NCI-H2196 (cell line): ENCODE data around the gene TGFB1I1.
A peak's percentile ranks its signal among the peaks of the same experiment; 100 is the strongest.
"Not testable (repeated sequence)": the region's sequence is repeated elsewhere in the genome, so short reads cannot be mapped to it uniquely, and the experiment has no call there.

Experiments used
- DNase-seq: peaks from one replicate; lab custom pipeline; 2025; ENCODE audit not compliant: unreplicated experiment; lab: John Stamatoyannopoulos, UW

The TGFB1I1 gene

DNA sequence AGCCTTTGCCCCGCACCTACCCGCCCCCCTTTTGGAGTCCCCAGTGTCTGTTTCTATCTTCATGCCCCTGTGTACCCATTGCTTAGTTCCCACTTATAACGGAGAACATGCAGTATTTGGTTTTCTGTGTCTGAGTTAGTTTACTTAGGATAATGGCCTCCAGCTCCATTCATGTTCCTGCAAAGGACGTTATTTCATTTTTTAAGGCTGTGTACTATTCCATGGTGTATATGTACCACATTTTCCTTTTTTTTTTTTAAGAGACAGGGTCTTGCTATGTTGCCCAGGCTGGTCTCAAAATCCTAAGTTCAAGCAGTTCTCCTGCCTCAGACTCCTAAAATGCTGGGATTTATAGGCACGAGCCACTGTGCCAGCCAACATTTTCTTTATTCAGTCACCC is 4.1 kb upstream of the TGFB1I1 start:
- DNase-seq = no peak

DNA sequence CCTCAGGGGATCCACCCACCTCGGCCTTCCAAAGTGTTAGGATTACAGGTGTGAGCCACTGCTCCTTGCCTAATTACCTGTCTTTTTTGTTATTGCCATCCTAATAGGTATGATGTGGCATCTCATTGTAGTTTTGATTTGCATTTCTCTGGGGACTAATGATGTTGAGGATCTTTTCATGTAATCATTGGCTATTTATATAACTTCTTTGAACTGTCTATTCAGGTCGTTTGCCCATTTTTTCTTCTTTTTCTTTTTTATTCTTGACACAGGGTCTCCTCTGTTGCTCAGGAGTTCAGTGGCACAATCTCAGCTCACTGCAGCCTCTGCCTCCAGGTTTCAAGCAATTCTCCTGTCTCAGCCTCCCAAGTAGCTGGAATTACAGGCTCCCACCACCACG is 1.3 kb upstream of the TGFB1I1 start:
- no peak for DNase-seq

DNA sequence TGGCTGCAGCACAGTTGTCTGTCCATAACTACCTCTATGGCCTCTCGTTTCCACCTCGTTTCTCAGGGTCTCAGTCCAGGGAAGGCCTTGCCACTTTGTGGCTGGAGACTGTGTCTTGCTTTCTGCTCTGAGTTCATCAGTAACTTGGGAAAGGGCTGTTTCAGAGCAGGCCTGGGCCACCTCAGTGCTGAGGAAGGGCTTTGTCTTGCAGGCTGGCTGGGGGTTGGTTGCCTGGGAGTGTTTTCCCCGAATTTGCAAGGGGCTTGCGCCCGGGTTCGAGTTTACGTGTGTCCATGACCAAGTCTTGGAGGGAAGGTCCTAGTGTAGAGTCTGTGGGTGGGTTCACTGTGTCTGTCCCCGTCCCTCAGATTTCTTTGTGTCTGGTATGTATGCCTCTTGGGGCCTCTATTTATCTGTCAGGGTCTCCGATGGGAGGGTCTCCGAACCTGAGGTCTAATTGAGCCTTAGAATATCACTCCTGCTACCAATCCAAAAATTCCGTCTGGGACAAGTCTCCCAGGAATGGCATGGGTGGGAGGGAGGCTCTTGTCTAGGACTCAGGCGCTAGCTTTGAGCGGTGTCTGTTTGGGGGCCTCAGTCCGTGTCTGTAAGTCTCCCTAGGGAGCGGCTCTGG is 594 bp upstream of the TGFB1I1 start:
- DNase-seq = no peak

DNA sequence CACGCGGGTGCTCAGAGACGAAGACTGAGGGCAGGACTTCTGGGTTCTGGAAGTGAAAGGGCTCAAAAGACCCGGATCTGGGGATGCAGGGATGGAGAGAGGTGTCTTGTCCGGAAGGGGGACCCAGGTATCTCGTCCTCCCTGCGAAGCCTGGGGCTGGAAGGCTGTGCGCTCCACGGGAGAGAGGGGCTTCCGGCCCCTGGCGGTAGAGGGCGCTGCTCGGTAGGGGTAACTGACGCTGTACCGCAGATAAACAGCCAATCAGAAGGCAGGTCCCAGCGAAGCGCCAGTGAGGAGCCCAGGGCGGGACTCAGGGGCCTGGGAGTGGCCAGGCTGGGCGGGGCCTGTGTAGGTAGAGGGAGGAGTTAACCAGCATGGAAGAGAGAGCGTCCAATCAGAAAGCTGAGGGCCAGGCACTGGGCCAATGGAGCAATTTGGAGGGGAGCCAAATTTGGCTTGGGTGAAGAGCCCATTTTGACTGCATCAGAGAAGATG is 804 bp downstream of the TGFB1I1 start:
- peak; percentile 98 for DNase-seq

DNA sequence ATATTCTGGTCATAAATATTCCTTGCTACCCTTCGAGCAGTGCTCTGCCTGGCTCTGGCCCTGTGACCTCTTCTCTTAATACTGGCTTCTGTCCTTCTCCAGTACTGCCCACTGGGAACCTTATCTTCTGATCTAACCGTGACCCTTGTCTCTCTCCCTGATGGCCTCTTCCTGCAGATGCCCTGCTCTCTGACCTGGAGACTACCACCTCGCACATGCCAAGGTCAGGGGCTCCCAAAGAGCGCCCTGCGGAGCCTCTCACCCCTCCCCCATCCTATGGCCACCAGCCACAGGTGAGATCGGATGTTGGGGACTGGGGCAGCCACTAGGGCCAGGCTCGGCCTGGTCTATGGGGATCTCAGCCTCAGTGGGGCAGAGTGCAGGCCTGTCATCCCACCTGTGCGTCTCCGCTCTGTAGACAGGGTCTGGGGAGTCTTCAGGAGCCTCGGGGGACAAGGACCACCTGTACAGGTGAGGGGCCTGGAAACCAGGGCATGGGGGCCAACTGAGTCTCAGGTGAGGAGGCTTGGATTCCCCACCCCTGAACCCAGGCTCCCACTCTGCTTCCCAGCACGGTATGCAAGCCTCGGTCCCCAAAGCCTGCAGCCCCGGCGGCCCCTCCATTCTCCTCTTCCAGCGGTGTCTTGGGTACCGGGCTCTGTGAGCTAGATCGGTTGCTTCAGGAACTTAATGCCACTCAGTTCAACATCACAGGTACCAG is 1.5 kb downstream of the TGFB1I1 start:
- DNase-seq = no peak

DNA sequence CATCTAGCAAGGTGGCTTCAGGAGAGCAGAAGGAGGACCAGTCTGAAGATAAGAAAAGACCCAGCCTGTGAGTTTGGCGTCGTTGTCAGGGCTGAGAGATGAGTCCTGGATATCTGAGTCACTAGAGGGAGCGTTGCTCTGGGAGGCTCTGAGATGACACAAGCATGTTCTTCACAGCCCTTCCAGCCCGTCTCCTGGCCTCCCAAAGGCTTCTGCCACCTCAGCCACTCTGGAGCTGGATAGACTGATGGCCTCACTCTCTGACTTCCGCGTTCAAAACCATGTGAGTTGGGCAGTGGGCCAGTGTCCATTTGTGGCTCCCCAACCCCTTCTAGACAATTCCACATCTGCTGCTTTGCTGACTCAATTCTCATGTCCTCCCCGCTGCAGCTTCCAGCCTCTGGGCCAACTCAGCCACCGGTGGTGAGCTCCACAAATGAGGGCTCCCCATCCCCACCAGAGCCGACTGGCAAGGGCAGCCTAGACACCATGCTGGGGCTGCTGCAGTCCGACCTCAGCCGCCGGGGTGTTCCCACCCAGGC is 2.3 kb downstream of the TGFB1I1 start:
- DNase-seq = no peak

DNA sequence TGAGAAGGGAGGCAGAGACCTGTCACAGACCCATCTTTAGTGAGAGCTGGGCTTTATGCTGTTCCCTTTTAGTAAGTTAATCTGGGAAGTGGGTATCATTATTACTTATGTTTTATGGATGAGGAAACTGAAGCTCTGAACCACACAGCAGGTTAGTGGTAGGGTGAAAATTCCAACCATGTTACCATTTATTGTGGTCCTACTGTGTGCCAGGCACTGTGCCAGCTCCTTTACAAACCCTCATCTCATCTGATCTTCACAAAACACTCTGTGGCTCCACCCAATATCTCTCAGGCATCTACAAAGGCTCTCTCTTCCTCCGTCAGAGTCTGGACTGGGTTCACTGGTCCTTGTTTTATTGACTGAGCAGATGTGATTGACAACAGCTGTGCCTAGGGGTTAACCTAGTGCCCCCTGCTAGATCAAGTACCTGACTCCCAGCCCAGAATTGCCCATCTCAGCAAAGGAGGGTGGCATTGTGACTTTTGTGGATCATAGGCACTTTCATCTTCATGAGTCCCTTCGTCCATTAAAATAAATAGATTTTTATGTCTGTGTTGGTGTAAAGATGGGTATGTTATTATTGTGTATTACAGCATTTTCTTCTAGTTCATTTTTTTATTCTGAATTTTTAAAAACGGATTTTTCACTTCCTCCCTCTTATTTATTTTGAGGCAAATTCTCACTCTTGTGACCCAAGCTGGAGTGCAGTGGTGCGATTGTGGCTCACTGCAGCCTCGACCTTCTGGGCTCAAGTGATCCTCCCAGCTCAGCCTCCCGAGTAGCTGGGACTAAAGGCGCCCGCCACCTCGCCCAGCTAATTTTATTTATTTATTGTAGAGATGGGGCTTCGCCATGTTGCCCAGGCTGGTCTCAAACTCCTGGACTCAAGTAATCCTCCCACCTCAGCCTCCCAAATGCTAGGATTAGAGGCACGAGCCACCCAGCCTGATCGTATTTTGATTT is 3.1 kb downstream of the TGFB1I1 start:
- DNase-seq = no peak

DNA sequence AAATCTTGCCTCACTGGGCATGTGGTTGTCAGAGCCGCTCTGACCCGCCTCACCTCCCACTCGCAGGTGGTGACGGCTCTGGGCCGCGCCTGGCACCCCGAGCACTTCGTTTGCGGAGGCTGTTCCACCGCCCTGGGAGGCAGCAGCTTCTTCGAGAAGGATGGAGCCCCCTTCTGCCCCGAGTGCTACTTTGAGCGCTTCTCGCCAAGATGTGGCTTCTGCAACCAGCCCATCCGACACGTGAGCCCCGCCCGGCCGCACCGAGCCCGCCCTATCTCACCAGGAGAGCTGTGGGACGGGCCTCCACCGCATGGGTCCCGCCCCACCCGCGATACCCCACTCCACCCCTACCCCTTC is 4.0 kb downstream of the TGFB1I1 start:
- DNase-seq = no peak

DNA sequence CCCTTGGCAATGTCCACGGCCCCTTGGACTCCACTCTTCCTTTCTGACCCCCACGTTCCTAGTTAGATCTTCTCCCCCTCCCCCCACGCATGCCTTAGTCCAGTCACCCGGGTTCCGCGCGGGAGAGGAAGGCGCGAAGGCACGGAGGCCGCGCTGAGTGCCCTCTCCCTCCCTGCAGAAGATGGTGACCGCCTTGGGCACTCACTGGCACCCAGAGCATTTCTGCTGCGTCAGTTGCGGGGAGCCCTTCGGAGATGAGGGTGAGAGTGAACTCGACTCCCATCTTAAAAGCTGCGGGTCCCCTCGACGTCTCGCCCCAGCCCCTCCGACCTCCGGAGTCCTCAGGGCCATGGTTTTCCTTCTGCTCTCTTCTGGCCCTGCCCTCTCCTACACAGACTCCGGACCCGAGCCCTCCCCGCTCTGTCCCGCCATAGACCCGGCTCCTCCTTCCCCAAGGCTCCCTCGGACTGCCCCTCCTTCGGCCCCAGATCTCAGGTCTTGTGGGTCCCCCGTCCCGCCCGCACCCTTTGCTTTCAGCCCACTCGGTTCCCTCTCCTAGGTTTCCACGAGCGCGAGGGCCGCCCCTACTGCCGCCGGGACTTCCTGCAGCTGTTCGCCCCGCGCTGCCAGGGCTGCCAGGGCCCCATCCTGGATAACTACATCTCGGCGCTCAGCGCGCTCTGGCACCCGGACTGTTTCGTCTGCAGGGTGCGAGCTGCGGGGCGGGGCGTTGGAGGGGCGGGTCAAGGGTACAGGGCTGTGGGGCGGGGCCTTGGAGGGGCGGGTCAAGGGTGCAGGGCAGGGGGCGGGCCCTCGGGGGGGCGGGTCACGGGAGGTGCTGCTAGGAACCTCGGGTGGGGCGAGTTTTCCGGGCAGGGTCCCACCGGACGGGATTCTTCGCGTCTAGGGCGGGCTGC is 4.6 kb downstream of the TGFB1I1 start:
- DNase-seq = no peak

DNA sequence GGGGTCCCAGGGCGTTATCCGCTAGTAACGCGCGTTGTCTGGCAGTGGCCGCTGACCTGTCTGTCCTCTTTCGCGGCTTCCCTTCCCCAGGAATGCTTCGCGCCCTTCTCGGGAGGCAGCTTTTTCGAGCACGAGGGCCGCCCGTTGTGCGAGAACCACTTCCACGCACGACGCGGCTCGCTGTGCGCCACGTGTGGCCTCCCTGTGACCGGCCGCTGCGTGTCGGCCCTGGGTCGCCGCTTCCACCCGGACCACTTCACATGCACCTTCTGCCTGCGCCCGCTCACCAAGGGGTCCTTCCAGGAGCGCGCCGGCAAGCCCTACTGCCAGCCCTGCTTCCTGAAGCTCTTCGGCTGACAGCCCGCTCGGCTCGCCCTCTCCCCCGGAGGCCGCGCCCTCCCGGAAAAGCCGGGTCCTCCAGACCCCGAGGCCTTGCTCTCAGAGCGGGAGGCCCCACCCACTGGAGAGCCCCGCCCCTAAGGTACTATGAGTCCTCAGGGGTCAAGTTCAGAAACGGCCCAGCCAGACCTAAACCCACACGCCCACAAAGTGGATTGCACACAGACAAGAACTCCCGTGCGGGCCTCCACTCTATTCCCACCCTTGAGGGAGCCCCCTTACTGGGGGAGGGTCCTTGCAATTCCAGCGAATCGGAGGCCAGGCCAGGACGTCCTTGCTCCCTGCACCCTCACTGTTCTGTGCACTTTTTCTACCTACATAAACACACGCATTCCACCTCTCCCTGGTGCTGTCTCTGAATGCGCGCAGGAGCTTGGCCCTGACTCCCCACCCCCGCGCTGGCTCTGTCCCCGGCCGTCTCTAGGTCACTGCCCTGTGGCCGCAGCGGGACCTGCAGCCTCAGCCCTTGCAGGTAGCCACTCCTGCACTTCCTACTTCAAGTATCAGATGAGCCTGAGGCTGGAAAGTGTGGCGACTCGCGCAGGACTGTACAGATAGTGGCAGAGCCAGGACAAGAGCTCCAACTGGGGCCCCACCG is 5.6 kb downstream of the TGFB1I1 start:
- no peak for DNase-seq

DNA sequence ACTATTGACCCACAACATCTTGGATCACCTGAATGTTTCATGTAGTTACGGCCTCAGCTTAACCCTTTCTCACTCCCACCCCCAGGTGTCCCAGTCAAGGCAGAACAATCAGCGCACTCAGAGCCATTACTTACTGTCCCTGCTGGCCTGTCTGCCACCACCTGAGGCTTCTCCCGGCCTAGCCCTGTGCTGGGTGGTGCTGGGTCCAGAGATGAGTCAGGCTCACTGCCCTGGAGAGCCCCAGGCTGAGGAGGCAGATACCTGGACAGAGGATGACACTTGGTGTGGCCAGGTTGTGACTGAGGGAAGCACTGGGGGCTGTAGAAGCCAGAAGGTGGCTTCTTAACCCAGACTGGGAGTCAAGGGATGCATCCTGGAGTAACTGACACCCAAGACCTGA is 7.0 kb downstream of the TGFB1I1 start:
- no peak for DNase-seq

DNA sequence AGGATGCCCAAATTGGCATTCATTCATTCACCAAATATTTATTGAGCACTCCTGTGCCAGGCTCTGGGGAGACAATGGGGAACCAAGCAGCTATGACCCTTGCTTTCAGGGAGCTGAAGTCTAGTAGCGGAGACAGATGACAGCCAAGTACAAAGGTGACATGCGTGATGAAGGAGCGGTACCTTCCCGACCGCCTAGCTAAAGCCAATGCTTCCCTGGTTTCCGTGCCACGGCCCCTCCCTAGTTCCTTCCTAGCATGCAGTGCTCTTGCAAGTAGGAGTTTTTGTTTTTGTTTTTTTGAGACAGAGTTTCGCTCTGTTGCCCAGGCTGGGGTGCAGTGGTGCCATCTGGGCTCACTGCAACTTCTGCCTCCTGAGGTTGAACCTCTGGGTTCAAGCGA is 7.8 kb downstream of the TGFB1I1 start:
- DNase-seq = no peak

DNA sequence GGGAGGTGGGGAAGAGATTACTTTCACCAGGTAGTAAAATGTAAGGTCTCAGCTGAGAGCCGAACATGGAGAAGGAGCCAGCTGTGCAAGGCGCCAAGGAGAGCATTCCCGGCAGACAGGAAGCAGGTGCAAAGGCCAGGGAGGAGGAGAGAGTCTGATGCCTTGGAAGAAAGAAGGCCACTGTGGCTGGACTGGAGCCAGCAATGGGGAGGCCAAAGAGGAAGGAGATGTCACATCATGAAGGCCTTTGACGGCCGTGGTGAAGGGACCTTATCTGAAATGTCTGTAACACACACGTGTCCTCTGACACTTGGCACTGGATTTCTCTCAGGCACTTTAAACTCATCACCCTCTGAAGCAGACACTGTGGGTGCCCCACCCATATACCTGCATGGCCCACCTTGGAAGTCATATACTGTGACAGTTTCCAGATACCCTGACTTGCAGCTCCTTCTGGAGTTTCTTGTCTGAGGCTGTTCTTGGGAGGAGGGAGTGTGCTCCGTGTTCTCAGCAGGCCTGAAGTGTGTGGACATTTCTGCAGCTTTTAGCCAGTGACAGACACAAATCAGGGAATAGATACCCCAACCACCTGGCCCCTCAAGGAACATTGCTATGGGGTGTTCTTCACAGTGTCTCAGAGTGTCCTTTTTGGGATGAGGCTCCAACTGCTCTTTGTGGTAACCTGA is 9.0 kb downstream of the TGFB1I1 start:
- peak; percentile 20 for DNase-seq

DNA sequence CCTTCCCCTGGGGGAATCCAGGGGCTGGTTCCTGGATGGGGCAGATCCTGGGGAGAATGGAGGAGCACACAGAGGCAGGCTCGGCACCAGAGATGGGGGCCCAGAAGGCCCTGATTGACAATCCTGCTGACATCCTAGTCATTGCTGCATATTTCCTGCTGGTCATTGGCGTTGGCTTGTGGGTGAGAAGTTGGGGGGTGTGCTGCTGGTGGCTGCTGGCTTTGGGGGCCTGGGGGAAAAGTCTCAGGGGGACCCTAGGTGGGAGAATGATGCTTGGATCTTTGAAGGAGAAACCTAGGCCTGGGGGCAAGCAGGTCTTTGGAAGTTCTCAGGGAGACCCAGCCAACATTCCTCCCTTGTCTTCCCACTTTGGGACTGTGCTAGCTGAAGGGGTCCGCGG is 11.1 kb downstream of the TGFB1I1 start, which contains the start of gene SLC5A2:
Gene SLC5A2 (plus strand): TSS at position 43 of the 400 bp plus-strand sequence. CDS start 14 bp downstream, at position 57.
- no peak for DNase-seq

DNA sequence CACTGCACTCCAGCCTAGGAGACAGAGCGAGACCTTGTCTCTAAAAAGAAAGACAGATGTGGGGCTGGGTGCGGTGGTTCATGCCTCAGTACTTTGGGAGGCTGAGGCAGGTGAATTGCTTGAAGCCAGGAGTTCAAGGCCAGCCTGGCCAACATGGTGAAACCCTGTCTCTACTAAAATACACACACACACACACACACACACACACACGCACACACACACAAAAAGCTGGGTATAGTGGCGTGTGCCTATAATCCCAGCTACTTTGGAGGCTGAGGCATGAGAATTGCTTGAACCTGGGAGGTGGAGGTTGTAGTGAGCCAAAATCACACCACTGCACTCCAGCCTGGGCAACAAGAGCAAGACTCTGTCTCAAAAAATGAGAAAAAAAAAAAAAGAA is 12.1 kb downstream of the TGFB1I1 start:
- DNase-seq = not testable (repeated sequence)

DNA sequence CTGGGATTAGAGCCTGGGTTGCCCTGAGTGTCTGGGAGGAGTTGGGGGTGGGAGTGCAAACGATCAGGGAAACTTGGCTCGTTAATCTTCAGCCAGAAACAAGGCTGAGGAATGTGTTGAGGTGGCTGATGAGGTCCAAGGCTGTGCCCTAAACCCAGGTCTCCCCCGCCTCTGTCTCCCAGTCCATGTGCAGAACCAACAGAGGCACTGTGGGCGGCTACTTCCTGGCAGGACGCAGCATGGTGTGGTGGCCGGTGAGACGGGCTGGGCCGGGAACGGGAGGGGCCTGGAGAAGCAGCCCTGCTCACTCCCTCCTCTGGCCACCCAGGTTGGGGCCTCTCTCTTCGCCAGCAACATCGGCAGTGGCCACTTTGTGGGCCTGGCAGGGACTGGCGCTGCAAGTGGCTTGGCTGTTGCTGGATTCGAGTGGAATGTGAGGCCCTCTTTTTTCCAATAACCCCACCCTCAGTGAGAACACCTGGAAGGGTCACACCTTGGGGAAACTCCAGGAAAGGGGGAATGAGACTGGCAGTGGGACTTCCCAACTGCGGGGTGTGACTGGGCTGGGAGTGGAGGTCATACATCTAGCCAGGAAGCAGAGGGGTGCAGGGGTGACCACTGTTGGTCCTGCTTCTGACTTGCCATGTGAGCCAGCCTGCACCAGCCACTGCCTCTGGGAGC is 12.7 kb downstream of the TGFB1I1 start:
- DNase-seq = no peak

DNA sequence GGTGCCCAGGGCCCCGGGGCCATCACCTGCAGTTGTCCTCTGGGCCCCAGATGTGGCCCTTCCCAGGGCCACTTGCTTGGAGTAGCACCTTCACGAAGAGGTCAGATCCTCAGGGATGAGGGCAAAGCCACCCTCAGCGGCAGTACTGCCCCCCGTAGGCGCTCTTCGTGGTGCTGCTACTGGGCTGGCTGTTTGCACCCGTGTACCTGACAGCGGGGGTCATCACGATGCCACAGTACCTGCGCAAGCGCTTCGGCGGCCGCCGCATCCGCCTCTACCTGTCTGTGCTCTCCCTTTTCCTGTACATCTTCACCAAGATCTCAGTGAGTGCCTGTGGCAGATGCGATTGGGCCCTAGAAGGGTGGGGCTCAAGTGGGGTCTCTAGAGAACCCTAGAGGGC is 13.6 kb downstream of the TGFB1I1 start:
- DNase-seq = no peak

DNA sequence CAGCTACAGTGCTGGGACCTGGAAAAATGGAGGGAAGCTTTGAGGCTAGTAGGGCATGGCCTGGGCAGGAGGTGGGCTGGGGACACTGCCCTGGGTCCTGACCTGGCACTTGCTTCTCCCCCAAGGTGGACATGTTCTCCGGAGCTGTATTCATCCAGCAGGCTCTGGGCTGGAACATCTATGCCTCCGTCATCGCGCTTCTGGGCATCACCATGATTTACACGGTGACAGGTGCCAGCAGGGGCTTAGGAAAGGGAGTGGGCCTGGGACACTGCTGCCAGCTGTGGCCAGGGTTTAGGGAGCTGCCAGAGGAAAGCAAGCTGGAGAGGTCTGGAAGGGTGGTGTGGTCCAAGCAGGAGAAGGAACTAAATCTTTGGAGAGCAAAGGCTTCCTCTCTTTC is 14.1 kb downstream of the TGFB1I1 start:
- no peak for DNase-seq
